GM12891 (cell line): ENCODE data around the gene TSHZ1. TPM values are rescaled to one million over a fixed set of nuclear protein-coding genes. Genes with fewer than 3 reads are reported as not detected.
A peak's percentile ranks its signal among the peaks of the same experiment; 100 is the strongest.

Experiments
- DNase-seq: peaks from one replicate; pipeline ENCODE4 v3.0.0; 2011; ENCODE audit warnings: low spot score; ENCODE audit not compliant: insufficient read length
- FAIRE-seq: peaks from 2 replicates; lab custom pipeline; 2011; peaks lifted over from hg19 to GRCh38; lab: Jason Lieb, UNC
- PAX5 ChIP-seq: IDR thresholded peaks from 2 replicates; pipeline ENCODE4 v1.6.1; 2011; ENCODE audit warnings: low read length, moderate library complexity, mild to moderate bottlenecking; ENCODE audit not compliant: insufficient read depth, severe bottlenecking
- POLR2A ChIP-seq: IDR thresholded peaks from 2 replicates; pipeline ENCODE4 v1.6.1; 2011; ENCODE audit warnings: low read depth, low read length, control low read depth
- POLR2AphosphoS5 ChIP-seq: IDR thresholded peaks from 2 replicates; pipeline ENCODE4 v1.6.1; 2011; ENCODE audit warnings: low read depth, low read length, control low read depth
- POU2F2 ChIP-seq: IDR thresholded peaks from 2 replicates; pipeline ENCODE4 v1.6.1; 2011; ENCODE audit warnings: low read depth, mild to moderate bottlenecking, control low read depth, low read length, moderate library complexity
- SPI1 ChIP-seq: IDR thresholded peaks from 2 replicates; pipeline ENCODE4 v1.6.1; 2011; ENCODE audit warnings: low read depth, low read length, control low read depth
- TAF1 ChIP-seq: IDR thresholded peaks from 2 replicates; pipeline ENCODE4 v1.6.1; 2011; ENCODE audit warnings: low read depth, low read length, control low read depth
- polyA plus RNA-seq: library from polyadenylated mRNA; unstranded; fragments of >200 nt; gene quantifications from one replicate; pipeline ENCODE4 v1.2.1, GENCODE V29; 2012; ENCODE audit warnings: low read depth, missing spikeins, inconsistent platforms; ENCODE audit not compliant: missing spikeins

The TSHZ1 gene
- 3.3 TPM for polyA plus RNA-seq

GRCh38 chr18:75210274-75211001, at the start of gene TSHZ1:
TSHZ1 (plus strand) TSS chr18:75210797; CDS start chr18:75211877, 1,080 bp downstream.
- TF ChIP-seq POLR2AphosphoS5 (peak; percentile 25; the same call in 1 of the 2 replicates), SPI1 (no peak), TAF1 (peak; percentile 75), POU2F2 (0 out of 2 replicates have a peak, but pooled peaks have one; percentile 26), POLR2A (0 out of 2 replicates have a peak, but pooled peaks have one; percentile 57), PAX5 (no peak)
- peak; percentile 92 for FAIRE-seq
- no peak for DNase-seq

- DNase-seq (no peak), FAIRE-seq (peak; percentile 79)
- TF ChIP-seq TAF1 (no peak), POU2F2 (no peak), PAX5 (no peak), SPI1 (no peak), POLR2AphosphoS5 (no peak), POLR2A (no peak)
These were observed 49.2 kb upstream of the TSHZ1 start for GRCh38 chr18:75161256-75162028.

GRCh38 chr18:75162467-75162866, 48.1 kb upstream of the TSHZ1 start:
- DNase-seq = no peak
- no peak for FAIRE-seq

DNA sequence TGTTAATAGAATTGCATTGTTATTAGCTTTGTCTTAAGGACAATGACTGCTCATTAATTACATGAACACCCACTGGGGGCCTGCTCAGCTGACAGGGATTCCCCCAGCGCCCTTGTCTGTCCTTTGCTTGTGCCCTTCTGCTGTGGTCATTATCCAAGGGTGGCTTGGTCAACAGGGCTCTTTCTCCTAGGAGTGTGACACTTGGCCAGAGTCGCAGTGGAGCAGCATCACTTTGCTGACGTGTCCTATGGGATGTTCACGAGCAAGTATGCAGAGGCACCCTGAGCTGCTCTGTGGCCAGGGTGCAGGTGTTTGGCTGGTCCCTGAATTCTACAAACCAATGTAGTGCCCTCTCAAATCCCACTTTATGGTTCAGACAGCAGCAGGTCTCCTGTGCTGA, 47.6 kb upstream of the TSHZ1 start:
- TF ChIP-seq POU2F2 (no peak), POLR2AphosphoS5 (no peak), TAF1 (no peak), POLR2A (no peak), SPI1 (no peak), PAX5 (no peak)
- DNase-seq = no peak
- no peak for FAIRE-seq

More at GRCh38 chr18:75162467-75162866, 48.1 kb upstream of the TSHZ1 start:
- TF ChIP-seq TAF1 (no peak), POU2F2 (no peak)

- no peak for FAIRE-seq
- no peak for TF ChIP-seq TAF1
- TF ChIP-seq POU2F2 = no peak
- TF ChIP-seq POLR2AphosphoS5 = no peak
- no peak for TF ChIP-seq POLR2A
- no peak for DNase-seq
These were observed 46.9 kb upstream of the TSHZ1 start for GRCh38 chr18:75163736-75164135.

DNA sequence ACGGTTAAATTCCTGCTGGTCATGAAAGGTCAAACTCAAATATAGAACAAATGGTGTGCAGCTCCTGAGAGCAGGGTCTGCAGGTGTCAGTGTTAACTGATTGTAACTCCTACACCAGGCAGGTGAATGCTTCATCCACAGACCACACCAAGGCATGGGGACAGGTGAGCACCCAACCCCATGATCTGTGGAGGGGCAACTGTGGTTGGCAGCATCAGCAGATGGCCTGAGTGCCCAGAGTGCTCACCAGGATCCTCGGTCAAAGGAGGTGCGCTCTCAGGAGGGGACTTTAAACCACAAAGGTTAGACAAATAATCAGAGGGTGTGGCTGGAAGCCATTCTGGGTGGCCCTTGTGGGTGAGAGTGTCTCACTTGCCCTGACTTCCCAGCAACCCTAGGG, 46.1 kb upstream of the TSHZ1 start:
- no peak for FAIRE-seq
- DNase-seq = no peak
- no peak for TF ChIP-seq SPI1

DNA sequence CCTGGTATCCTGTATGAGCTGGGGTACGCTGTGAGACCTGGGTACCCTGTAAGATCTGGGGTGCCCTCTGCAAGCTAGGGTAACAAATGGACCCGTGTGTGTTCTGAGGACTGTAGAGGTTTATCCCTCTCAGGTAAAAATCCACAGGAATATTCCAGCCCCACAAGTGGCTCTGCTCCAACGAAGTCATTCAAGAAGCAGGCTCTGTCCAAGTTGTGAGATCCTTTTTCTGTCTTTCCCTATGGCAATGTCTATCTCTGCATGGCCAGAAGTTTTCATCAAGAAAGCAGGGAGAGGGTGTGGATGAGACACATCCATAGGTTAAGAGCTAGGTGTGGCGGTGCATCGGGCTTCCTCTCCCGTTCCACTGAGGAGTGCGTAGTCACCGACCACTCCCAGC, 44.7 kb upstream of the TSHZ1 start:
- DNase-seq (no peak), FAIRE-seq (no peak)
- TF ChIP-seq PAX5 (no peak), TAF1 (no peak), POU2F2 (no peak), POLR2A (no peak), POLR2AphosphoS5 (no peak), SPI1 (no peak)

DNA sequence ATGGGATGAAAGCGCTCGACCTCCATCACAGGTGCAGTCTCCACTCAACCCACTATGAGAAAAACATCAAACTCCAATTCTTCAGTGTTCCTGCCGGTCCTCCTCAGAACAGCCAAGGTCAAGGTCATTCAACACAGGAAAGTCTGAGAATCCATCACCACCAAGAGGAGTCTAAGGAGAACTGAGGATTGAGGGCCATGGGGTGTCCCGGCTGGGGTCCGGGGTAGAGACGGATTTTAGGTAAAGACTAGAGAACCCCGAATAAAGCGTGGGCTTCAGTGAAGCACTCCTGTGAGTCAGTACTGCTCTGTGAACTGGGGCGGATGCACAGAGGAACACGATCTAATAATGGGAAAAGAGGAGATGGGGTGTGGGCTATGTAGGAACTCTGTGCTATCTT, 43.5 kb upstream of the TSHZ1 start:
- DNase-seq = no peak
- FAIRE-seq = no peak
- TF ChIP-seq POLR2A (no peak), SPI1 (no peak), PAX5 (no peak), POU2F2 (no peak), TAF1 (no peak)

DNA sequence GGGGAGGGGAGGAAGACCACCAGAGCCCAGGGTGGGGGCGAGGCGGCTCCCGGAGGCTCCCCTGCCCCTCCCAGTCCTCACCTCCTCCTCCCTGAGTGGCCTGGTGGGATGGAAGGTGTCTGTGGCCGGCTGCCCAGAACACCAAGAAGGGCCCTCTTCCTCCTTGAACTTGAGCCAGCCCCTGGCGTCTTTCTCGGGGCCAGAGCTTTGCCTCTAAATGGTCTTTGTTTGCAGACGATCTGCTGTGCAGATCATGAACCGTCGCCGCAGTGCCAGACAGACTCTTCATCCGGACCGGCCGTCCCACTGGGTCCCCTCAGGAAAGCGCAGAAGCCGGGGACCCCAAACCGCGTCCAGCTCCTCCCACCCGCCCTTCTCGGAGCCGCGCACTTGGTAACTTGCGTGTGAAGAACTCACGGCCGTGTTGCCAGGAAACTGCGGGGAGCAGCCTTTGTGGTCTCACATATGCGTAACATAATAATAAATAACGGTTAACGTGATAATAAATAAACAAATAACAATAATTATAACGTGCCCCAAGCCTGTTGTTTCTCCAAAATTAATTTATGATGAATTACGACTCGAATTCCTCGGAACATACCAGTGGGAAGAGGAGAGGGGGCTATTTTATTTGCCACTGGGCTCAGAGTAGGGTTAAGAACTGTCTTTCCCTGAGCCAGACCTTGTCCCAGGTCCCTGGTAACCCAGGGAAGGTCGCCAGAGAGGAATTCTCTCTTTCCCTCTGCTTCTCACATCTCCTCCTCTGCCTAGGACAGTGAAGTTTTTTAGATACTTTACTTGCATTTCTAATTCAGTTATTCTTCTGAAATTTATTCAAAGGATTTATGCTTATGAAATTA, 42.6 kb upstream of the TSHZ1 start:
- FAIRE-seq = no peak
- TF ChIP-seq SPI1 (no peak), POLR2A (no peak), TAF1 (no peak), PAX5 (no peak), POU2F2 (no peak), POLR2AphosphoS5 (no peak)
- DNase-seq = no peak
